GM21737 (cell line): ENCODE results near the gene NCR1.
"Not testable (repeated sequence)": the region's sequence is repeated elsewhere in the genome, so short reads cannot be mapped to it uniquely, and the experiment has no call there.

Source experiments
- ATAC-seq: cut with Tn5 transposase; IDR thresholded peaks from one replicate; pipeline ENCODE4 v1.9.1; 2021; ENCODE audit warnings: mild to moderate bottlenecking, moderate library complexity; ENCODE audit not compliant: unreplicated experiment

Gene NCR1

GRCh38 chr19:54906819-54907218 lies 871 bp downstream of the NCR1 start:
- no peak for ATAC-seq

GRCh38 chr19:54907899-54908298 lies 2.0 kb downstream of the NCR1 start:
- not testable (repeated sequence) for ATAC-seq

GRCh38 chr19:54916822-54917221 lies 10.9 kb downstream of the NCR1 start:
- ATAC-seq = no peak

GRCh38 chr19:54918499-54918898 lies 12.6 kb downstream of the NCR1 start:
- no peak for ATAC-seq

- ATAC-seq = not testable (repeated sequence)
These were observed 14.0 kb downstream of the NCR1 start for GRCh38 chr19:54919646-54920563.

GRCh38 chr19:54921082-54921481 lies 15.1 kb downstream of the NCR1 start:
- no peak for ATAC-seq

- ATAC-seq = no peak
These were observed 17.3 kb downstream of the NCR1 start for GRCh38 chr19:54923276-54923675.

- ATAC-seq = no peak
These were observed 22.4 kb downstream of the NCR1 start for GRCh38 chr19:54928299-54928698.

GRCh38 chr19:54937926-54938325 lies 32.0 kb downstream of the NCR1 start:
- ATAC-seq = peak; percentile 74

- ATAC-seq = no peak
These were observed 33.0 kb downstream of the NCR1 start for GRCh38 chr19:54938906-54939305.

- ATAC-seq = not testable (repeated sequence)
These were observed 33.6 kb downstream of the NCR1 start for GRCh38 chr19:54939538-54939937.

GRCh38 chr19:54943772-54944361 lies 37.9 kb downstream of the NCR1 start:
- ATAC-seq = not testable (repeated sequence)

GRCh38 chr19:54947381-54947780 lies 41.4 kb downstream of the NCR1 start, which contains the start of gene NLRP7:
Gene NLRP7, minus strand, starts transcription at chr19:54947530.
- ATAC-seq = no peak

GRCh38 chr19:54949412-54949811 lies 43.5 kb downstream of the NCR1 start:
- no peak for ATAC-seq

GRCh38 chr19:54950580-54950979 lies 44.6 kb downstream of the NCR1 start:
- not testable (repeated sequence) for ATAC-seq

- ATAC-seq = no peak
These were observed 46.8 kb downstream of the NCR1 start for GRCh38 chr19:54952591-54953344.

- ATAC-seq = not testable (repeated sequence)
These were observed 47.4 kb downstream of the NCR1 start for GRCh38 chr19:54953345-54953713.

GRCh38 chr19:54955376-54955775 lies 49.4 kb downstream of the NCR1 start:
- ATAC-seq = no peak

- ATAC-seq = no peak
These were observed 53.9 kb downstream of the NCR1 start for GRCh38 chr19:54959840-54960239.
